CD4-positive, alpha-beta T cell treated with Interferon gamma for 1 hour (primary cell): ENCODE results near the gene SPN.
"Not testable (repeated sequence)": the region's sequence is repeated elsewhere in the genome, so short reads cannot be mapped to it uniquely, and the experiment has no call there.

ENCODE experiments used
- DNase-seq: peaks from one replicate; pipeline ENCODE4 v3.0.0-alpha.2; 2020

SPN gene

DNA sequence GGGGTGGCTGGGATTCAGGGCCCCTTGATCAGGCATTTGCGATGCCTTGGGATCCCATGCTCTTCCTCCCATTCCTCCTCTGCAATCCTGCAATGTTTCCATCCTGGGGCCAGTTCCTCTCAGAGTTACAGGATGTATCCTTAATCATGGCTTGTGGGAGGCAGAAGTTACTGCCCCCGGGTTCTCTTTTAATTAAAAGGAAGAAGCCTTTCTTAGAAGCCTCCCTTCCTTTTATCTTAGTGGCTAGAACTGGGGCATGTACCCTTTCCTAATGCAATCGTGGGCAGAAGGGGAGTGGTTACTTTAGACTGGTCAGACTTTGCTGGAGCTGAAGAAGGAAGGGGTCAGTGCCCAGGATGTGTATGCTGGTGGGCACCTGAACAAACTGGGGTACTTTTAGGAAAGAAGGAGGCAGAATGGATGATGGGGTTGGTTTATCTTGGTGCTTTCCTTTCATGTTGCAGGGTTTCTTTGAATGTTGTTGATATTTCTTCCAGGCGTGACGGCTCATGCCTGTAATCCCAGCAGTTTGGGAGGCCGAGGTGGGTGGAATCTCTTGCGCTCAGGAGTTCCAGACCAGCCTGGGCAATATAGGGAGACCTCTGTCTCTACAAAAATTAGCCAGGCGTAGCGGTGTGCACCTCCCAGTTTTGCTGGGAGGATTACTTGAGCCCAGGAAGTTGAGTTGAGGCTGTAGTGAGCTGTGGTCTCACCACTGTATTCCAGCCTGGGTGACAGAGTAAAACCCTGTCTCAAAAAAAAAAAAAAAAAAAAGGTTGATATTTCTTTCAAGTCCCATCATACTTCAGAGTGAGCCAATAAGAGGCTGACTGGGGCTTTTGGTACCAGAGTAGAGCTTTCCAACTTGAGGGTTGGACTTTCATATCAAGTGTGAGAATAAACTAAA lies 13.2 kb upstream of the SPN start:
- DNase-seq: no peak

- no peak for DNase-seq
Measured at GRCh38 chr16:29650771-29651170, 12.3 kb upstream of the SPN start.

DNA sequence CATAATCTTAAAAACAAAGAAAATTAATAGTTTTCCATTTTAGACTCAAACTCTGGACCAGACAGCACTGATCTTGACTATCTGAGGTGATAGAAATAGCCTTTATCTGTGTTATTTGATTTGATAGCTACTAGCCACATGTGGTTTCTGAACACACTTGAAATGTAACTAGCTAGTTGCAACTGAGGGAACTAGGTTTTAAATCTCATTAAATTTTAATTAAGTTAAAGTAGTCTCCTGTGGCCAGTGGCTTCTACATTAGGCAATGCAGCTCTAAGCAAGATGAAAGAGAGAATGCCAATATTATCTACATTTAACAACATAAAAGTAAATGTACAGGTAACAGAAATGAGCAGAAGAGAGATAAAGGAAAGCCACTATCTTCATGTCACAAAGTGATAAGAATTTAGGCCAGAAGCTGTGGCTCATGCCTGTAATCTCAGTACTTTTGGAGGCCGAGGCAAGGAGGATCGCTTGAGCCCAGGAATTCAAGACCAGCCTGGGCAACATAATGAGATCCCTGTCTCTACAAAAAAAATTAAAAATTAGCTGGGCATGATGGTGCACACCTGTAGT lies 11.2 kb upstream of the SPN start:
- DNase-seq: no peak

- peak; percentile 42 for DNase-seq
Measured at GRCh38 chr16:29653471-29653870, 9.6 kb upstream of the SPN start.

GRCh38 chr16:29653890-29654289 lies 9.2 kb upstream of the SPN start:
- not testable (repeated sequence) for DNase-seq

DNA sequence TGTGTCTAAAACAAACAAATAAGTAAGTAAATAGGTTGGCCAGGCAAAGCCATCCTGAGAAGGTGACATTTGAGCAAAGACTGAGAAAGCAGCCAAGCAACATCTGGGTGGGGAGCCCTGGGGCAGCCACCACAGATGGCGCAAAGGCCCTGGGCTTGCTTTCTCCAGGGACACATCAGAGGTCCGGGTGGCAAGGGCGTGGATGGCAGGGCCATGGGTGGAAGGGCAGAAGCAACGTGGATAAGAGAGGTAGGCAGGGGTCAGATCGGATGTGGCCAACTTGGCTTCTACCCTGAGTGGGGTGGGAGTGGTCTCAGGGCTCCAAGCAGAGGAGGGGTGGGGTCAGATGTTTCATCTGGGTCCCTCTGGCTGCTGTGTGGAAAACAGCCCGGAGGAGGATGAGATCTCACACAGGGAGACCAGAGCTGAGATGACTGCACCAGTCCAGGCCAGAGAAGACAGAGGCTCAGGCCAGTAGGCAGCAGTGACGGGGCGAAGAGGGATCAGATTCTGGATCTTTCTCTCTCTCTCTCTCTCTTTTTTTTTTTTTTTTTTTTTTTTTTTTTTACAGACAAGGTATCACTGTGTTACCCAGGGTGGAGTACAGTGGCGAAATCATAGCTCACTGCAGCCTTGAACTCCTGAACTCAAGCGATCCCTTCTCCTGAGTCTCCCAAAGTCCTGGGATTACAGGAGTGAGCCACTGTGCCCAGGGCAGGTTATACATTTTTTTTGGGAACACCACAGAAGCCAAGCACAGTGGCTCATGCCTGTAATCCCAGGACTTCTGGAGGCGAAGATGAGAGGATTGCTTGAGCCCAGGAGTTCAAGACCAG lies 6.1 kb upstream of the SPN start:
- DNase-seq: no peak

- DNase-seq: no peak
Measured at GRCh38 chr16:29658705-29659104, 4.3 kb upstream of the SPN start.

DNA sequence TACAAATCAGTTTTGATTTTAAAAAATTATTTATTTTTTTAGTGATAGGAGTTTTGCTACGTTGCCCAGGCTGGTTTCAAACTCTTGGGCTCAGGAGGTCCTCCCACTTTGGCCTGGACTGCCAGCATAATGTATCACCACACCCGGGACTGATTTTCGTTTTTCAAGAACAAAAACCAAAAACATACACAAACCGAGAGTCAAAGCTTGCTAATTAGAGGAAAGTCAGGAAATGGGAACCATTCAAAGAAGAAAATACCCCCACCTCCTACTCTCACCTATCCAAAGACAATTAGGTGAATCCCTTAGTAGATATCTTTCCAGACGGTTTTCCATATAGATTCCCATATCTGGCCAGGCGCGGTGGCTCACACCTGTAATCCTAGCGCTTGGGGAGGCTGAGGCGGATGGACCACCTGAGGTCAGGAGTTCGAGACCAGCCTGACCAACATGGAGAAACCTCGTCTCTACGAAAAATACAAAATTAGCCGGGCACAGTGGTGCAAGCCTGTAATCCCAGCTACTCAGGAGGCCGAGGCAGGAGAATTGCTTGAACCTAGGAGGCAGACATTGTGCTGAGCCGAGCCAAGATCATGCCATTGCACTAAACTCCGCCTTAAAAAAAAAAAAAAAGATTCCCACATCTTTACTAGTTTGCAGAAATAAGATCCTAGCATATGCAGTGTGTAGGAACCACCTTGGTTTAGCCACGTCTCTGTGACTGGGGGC lies 883 bp upstream of the SPN start:
- DNase-seq: no peak

DNA sequence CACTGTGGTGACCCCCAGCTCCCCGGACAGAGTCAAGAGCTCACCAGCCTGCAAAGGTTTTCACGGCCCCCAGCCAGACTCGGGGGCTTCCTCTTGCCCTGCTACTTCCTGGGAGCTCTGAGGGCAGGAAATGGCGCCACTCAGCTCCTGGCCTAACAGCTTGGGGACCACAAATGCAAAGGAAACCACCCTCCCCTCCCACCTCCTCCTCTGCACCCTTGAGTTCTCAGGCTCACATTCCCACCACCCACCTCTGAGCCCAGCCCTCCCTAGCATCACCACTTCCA lies 375 bp upstream of the SPN start:
- DNase-seq: peak; percentile 19

DNA sequence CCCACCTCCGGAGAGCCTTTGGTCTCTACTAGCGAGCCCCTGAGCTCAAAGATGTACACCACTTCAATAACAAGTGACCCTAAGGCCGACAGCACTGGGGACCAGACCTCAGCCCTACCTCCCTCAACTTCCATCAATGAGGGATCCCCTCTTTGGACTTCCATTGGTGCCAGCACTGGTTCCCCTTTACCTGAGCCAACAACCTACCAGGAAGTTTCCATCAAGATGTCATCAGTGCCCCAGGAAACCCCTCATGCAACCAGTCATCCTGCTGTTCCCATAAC lies 702 bp downstream of the SPN start:
- DNase-seq: no peak

- peak; percentile 45 for DNase-seq
Measured at GRCh38 chr16:29664091-29664921, 1.3 kb downstream of the SPN start.

GRCh38 chr16:29665294-29666077 lies 2.4 kb downstream of the SPN start:
- peak; percentile 28 for DNase-seq

GRCh38 chr16:29667322-29667610 lies 4.2 kb downstream of the SPN start:
- DNase-seq: not testable (repeated sequence)

- DNase-seq: no peak
Measured at GRCh38 chr16:29667755-29668154, 4.7 kb downstream of the SPN start.

DNA sequence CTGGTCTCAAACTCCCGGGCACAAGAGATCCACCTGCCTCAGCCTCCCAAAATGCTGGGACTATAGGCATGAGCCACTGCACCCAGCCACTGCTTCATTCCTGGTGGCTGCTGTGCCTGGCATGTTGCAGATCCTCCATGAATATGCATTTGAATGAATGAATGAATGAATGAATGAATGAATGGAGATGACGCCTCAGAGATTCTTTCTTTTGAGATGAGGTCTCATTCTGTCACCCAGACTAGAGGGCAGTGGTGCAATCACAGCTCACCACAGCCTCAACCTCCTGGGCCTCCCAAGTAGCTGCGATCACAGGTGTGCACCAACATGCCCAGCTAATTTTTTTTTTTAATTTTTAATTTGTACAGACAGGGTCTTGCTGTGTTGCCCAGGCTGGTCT lies 5.2 kb downstream of the SPN start:
- DNase-seq: no peak

GRCh38 chr16:29673501-29673900 lies 10.5 kb downstream of the SPN start:
- DNase-seq: no peak

DNA sequence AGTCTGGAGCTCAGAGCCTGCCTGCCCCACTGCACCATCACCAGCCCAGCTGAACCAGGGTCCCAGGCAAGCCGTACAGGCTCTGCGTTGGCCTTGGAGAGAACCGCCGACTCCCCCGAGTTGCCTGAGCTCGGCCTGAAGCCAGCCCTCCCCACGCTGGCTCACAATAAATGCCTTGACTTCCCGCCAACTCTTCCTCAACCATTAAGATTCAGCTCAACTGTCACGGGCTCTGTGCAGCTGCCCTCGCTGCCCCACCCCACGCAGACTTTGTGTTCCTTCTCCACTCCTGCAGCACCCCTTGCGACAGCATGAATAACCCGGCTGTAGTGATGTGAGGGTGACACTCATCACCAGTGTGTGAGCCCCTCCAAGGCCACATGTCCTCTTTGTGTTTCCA lies 11.1 kb downstream of the SPN start:
- peak; percentile 19 for DNase-seq

DNA sequence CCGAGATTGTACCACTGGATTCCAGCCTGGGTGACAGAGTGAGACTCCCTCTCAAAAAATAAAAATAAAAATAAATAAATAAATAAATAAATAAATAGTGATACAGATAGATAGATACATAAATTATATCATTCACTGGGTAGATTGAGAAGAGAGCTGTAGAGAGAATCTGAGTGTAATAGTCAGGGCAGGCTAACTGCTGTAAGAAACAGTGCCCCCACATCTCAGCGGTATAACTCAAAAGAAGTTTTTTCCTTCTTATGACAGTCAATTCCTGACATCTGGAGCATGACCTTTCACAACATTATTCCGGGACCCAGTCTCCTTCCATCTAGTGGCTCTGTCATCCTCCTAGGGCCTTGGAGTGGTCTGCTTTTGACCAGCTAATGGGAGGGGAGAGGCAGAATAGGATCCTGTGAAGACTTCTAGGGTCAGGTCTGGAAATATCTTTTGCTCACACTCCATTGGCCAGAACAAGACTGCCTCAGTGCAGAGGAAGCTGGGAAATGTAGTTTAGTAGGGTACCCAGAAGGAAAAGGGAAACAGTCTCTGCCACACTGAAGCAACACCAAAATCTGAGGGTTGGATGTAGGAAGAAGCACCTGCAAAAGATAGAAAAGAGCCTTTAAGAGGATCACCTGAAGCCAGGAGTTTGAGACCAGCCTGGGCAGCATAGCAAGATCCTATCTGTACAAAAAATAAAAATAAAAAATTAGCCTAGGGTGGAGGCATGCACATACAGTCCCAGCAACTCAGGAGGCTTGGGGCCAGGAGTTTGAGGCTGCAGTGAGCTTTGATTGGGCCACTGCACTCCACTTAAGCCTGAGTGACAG lies 13.0 kb downstream of the SPN start:
- no peak for DNase-seq

DNA sequence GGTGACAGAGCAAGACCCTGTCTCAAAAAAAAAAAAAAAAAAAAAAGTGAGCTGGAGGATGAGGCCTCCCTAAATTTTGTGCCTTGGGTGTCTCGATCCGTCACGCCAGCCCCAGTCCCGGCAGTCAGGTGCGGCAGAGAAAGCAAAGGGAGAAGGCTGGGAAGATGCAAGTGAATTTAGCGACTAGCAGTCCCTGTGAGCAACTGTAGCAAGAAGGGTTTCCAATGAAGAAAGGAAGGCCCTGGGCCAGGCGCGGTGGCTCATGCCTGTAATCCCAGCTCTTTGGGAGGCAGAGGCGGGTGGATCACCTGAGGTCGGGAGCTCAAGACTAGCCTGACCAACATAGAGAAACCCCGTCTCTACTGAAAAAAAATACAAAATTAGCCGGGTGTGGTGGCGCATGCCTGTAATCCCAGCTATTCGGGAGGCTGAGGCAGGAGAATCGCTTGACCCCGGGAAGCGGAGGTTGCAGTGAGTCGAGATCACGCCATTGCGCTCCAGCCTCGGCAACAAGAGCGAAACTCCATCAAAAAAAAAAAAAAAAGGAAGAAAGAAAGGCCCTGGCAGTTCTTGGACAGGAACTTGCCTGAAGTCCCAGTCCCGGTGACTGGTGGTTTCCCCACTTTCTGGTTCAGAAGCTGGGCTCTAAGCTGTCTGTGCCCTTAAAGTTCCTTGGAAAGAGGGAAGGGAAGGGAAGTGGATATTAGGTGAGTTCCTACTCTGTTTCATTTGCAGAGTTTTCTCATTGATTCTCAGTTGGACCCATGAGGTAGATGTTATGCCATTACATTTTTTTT lies 14.1 kb downstream of the SPN start:
- no peak for DNase-seq

GRCh38 chr16:29678691-29679267 lies 15.7 kb downstream of the SPN start, which contains the start of gene QPRT:
Gene QPRT (plus strand): TSS chr16:29679180. CDS start chr16:29679198, 18 bp downstream.
- no peak for DNase-seq
